DOHH2 (cell line): ENCODE measurements around the gene APBA2.
"Not testable (repeated sequence)": the region's sequence is repeated elsewhere in the genome, so short reads cannot be mapped to it uniquely, and the experiment has no call there.

Experiments
- H3F3A ChIP-seq: fragments of 200-600 bp; sonication (generic), shearing (Covaris generic); 2 replicates; pipeline ENCODE4 v1.6.0; 2016; ENCODE audit warnings: antibody characterized with exemption, mild to moderate bottlenecking; ENCODE audit not compliant: control insufficient read depth, insufficient read depth
- H3K27ac ChIP-seq: fragments of 200-600 bp; sonication (generic); 2 replicates; pipeline ENCODE4 v1.5.1; 2014; ENCODE audit warnings: low read depth, mild to moderate bottlenecking, low read length, moderate library complexity
- H3K27me3 ChIP-seq: fragments of 200-600 bp; sonication (generic); 2 replicates; pipeline ENCODE4 v1.6.1; 2014; ENCODE audit warnings: mild to moderate bottlenecking, low read length, mixed read lengths; ENCODE audit not compliant: control insufficient read depth
- H3K36me3 ChIP-seq: fragments of 200-600 bp; sonication (generic); 2 replicates; pipeline ENCODE4 v1.6.1; 2014; ENCODE audit warnings: mild to moderate bottlenecking, low read length, moderate library complexity, mixed read lengths; ENCODE audit not compliant: control insufficient read depth
- H3K4me1 ChIP-seq: fragments of 200-600 bp; sonication (generic); 2 replicates; pipeline ENCODE4 v1.6.1; 2014; ENCODE audit warnings: mild to moderate bottlenecking, low read length, mixed read lengths; ENCODE audit not compliant: control insufficient read depth
- H3K4me2 ChIP-seq: fragments of 200-600 bp; sonication (generic); 2 replicates; pipeline ENCODE4 v1.6.0; 2014; ENCODE audit warnings: mild to moderate bottlenecking, low read length, moderate library complexity
- H3K4me3 ChIP-seq: fragments of 200-600 bp; sonication (generic); 2 replicates; pipeline ENCODE4 v1.5.1; 2014; ENCODE audit warnings: mild to moderate bottlenecking, low read length, mixed read lengths
- H3K79me2 ChIP-seq: fragments of 200-600 bp; sonication (generic); 2 replicates; pipeline ENCODE4 v1.6.1; 2014; ENCODE audit warnings: mild to moderate bottlenecking, low read length, mixed read lengths; ENCODE audit not compliant: control insufficient read depth
- H3K9me2 ChIP-seq: fragments of 200-600 bp; sonication (generic); replicated peaks from 2 replicates; pipeline ENCODE4 v1.6.1; 2014; ENCODE audit warnings: mild to moderate bottlenecking, low read length, mixed read lengths; ENCODE audit not compliant: control insufficient read depth
- H3K9me3 ChIP-seq: fragments of 200-600 bp; sonication (generic); 2 replicates; pipeline ENCODE4 v1.6.1; 2014; ENCODE audit warnings: antibody characterized with exemption, low read length, mixed read lengths; ENCODE audit not compliant: control insufficient read depth, insufficient read depth
- H4K20me1 ChIP-seq: fragments of 200-600 bp; sonication (generic); 2 replicates; pipeline ENCODE4 v1.6.0; 2014; ENCODE audit warnings: low read depth, mild to moderate bottlenecking, antibody characterized with exemption, low read length, moderate library complexity; ENCODE audit not compliant: control insufficient read depth, insufficient read depth
- EZH2phosphoT487 ChIP-seq: fragments of 200-600 bp; sonication (generic); IDR thresholded peaks from 2 replicates; pipeline ENCODE4 v1.6.1; 2017; ENCODE audit warnings: borderline replicate concordance, mild to moderate bottlenecking, antibody characterized with exemption, low read length, moderate library complexity, mixed read lengths
- TF ChIP-seq, protein P1 (sequence below): fragments of 200-600 bp; sonication (generic); IDR thresholded peaks from one replicate; pipeline ENCODE4 v1.5.1; 2014; ENCODE audit warnings: antibody characterized with exemption, mild to moderate bottlenecking, low read depth, low read length; ENCODE audit not compliant: poor library complexity, severe bottlenecking

APBA2 gene

GRCh38 chr15:28888302-28888894, 2.6 kb downstream of the APBA2 start:
- no peaks in the 10 kb centered on the region for H4K20me1 ChIP-seq
- H3K79me2 ChIP-seq: no peaks in the 10 kb centered on the region
- no peaks in the 10 kb centered on the region for H3K9me3 ChIP-seq
- no peaks in the 10 kb centered on the region for H3K9me2 ChIP-seq
- no peak overlapping the region for H3K4me3 ChIP-seq
- H3K4me2 ChIP-seq: no peak overlapping the region
- H3K36me3 ChIP-seq: no peaks in the 10 kb centered on the region
- TF ChIP-seq, protein P1, sequence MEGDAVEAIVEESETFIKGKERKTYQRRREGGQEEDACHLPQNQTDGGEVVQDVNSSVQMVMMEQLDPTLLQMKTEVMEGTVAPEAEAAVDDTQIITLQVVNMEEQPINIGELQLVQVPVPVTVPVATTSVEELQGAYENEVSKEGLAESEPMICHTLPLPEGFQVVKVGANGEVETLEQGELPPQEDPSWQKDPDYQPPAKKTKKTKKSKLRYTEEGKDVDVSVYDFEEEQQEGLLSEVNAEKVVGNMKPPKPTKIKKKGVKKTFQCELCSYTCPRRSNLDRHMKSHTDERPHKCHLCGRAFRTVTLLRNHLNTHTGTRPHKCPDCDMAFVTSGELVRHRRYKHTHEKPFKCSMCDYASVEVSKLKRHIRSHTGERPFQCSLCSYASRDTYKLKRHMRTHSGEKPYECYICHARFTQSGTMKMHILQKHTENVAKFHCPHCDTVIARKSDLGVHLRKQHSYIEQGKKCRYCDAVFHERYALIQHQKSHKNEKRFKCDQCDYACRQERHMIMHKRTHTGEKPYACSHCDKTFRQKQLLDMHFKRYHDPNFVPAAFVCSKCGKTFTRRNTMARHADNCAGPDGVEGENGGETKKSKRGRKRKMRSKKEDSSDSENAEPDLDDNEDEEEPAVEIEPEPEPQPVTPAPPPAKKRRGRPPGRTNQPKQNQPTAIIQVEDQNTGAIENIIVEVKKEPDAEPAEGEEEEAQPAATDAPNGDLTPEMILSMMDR: no peak
- no peak for TF ChIP-seq EZH2phosphoT487
- H3K27ac ChIP-seq: no peak overlapping the region
- no peaks in the 10 kb centered on the region for H3K4me1 ChIP-seq
- H3F3A ChIP-seq: no peaks in the 10 kb centered on the region
- no peaks in the 10 kb centered on the region for H3K27me3 ChIP-seq

- no peak overlapping the region for H3K27ac ChIP-seq
- no peak overlapping the region for H3K4me2 ChIP-seq
Measured at GRCh38 chr15:28888900-28889299, 3.1 kb downstream of the APBA2 start.

GRCh38 chr15:28889346-28889745, 3.6 kb downstream of the APBA2 start:
- no peaks in the 10 kb centered on the region for H3K4me1 ChIP-seq
- H3K9me2 ChIP-seq: no peaks in the 10 kb centered on the region
- no peaks in the 10 kb centered on the region for H3F3A ChIP-seq
- no peak overlapping the region for H3K4me2 ChIP-seq
- no peaks in the 10 kb centered on the region for H3K36me3 ChIP-seq
- H3K4me3 ChIP-seq: no peak overlapping the region
- H3K27me3 ChIP-seq: no peaks in the 10 kb centered on the region
- H4K20me1 ChIP-seq: no peaks in the 10 kb centered on the region
- H3K79me2 ChIP-seq: no peaks in the 10 kb centered on the region
- TF ChIP-seq, protein P1: no peak
- no peak for TF ChIP-seq EZH2phosphoT487
- no peak overlapping the region for H3K27ac ChIP-seq
- H3K9me3 ChIP-seq: no peaks in the 10 kb centered on the region

More at GRCh38 chr15:28888900-28889299, 3.1 kb downstream of the APBA2 start:
- H3K27me3 ChIP-seq: no peaks in the 10 kb centered on the region
- H3K9me3 ChIP-seq: no peaks in the 10 kb centered on the region
- H3F3A ChIP-seq: no peaks in the 10 kb centered on the region
- H3K79me2 ChIP-seq: no peaks in the 10 kb centered on the region
- no peak overlapping the region for H3K4me3 ChIP-seq
- H3K9me2 ChIP-seq: no peaks in the 10 kb centered on the region
- no peak for TF ChIP-seq EZH2phosphoT487
- TF ChIP-seq, protein P1: no peak
- H4K20me1 ChIP-seq: no peaks in the 10 kb centered on the region
- no peaks in the 10 kb centered on the region for H3K4me1 ChIP-seq
- H3K36me3 ChIP-seq: no peaks in the 10 kb centered on the region

DNA sequence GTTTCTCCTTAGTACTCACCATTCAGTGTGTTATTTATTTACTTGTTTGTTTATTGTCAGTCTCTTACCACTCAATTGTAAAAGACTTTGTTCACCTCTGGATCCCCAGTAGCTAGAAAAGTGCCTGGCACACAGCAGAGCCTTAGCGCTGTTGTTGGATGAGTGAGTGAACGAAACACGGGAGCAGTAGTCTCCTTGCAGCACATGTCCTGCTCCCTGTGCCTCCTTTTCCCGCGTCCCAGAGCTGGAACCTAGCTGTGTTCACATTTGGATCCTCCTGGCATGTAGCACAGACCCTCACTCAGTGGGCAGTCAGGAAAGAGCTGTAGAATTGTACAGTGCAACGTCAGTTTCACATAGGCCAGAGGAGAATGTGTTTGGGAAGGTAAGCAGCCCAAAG, 4.1 kb downstream of the APBA2 start:
- not testable (repeated sequence) for H3K4me1 ChIP-seq, H3F3A ChIP-seq, H3K9me2 ChIP-seq, H3K4me2 ChIP-seq, H3K27me3 ChIP-seq, H3K9me3 ChIP-seq, H3K79me2 ChIP-seq, H3K36me3 ChIP-seq, H4K20me1 ChIP-seq, H3K27ac ChIP-seq, H3K4me3 ChIP-seq

GRCh38 chr15:28890291-28890690, 4.5 kb downstream of the APBA2 start:
- H3K4me2 ChIP-seq, H3K27me3 ChIP-seq, H4K20me1 ChIP-seq, H3K4me1 ChIP-seq, H3K9me3 ChIP-seq, H3F3A ChIP-seq, H3K79me2 ChIP-seq, H3K27ac ChIP-seq, H3K4me3 ChIP-seq, H3K9me2 ChIP-seq, H3K36me3 ChIP-seq: not testable (repeated sequence)
